Gastroesophageal sphincter (tissue), 4 donors: Measurements from ENCODE around the gene SIPA1L3. TPM values are rescaled to one million over a fixed set of nuclear protein-coding genes. Genes with fewer than 3 reads are reported as not detected.
"Not testable (repeated sequence)": the region's sequence is repeated elsewhere in the genome, so short reads cannot be mapped to it uniquely, and the experiment has no call there.

ENCODE experiments used
- ATAC-seq: fragments of 150-250 bp; one replicate; pipeline ENCODE4 v1.9.1; 2016; ENCODE audit warnings: mild to moderate bottlenecking, moderate library complexity
- H3K27ac ChIP-seq, 4 donors: fragments of 200-600 bp; sonication (generic) in 3 of 4; 1 replicate in 3 of 4; 2 replicates in 1 of 4; pipeline ENCODE4 v1.5.1; 2016 to 2019
- H3K27me3 ChIP-seq: fragments of 200-600 bp; sonication (generic); one replicate; pipeline ENCODE4 v1.5.1; 2019
- H3K36me3 ChIP-seq, 2 donors: fragments of 200-600 bp; sonication (generic); one replicate each; pipeline ENCODE4 v1.5.1; 2019; ENCODE audit warnings: control low read depth in 1 of 2
- H3K4me1 ChIP-seq, 3 donors: fragments of 200-600 bp; sonication (generic); 1 replicate in 2 of 3; 2 replicates in 1 of 3; pipeline ENCODE4 v1.5.1; 2016 to 2019; ENCODE audit warnings: control low read depth in 2 of 3
- H3K4me3 ChIP-seq, 2 donors: fragments of 200-600 bp; sonication (generic); one replicate each; pipeline ENCODE4 v1.5.1; 2019; ENCODE audit warnings: mild to moderate bottlenecking in 1 of 2, moderate library complexity in 1 of 2
- H3K9me3 ChIP-seq, 3 donors: fragments of 200-600 bp; sonication (generic); one replicate each; pipeline ENCODE4 v1.5.1; 2017 to 2019; ENCODE audit warnings: control low read depth in 2 of 3
- CTCF ChIP-seq, 4 experiments: fragments of 200-600 bp in 2 of 4; fragments of 450-650 bp in 2 of 4; sonication (generic) in 1 of 4; IDR thresholded peaks; one replicate each; pipeline ENCODE4 v1.5.1; 2017 to 2019; ENCODE audit warnings: antibody characterized with exemption in 4 of 4, mild to moderate bottlenecking in 2 of 4, moderate library complexity in 2 of 4
- EP300 ChIP-seq: sonication (generic); formaldehyde crosslinking; IDR thresholded peaks from one replicate; pipeline ENCODE4 v1.6.1; 2017; ENCODE audit warnings: antibody characterized with exemption, mild to moderate bottlenecking
- POLR2A ChIP-seq, 2 donors: fragments of 450-650 bp; IDR thresholded peaks; one replicate each; pipeline ENCODE4 v1.6.1; 2017; ENCODE audit warnings: antibody characterized with exemption in 2 of 2, mild to moderate bottlenecking in 2 of 2, moderate library complexity in 1 of 2
- POLR2AphosphoS5 ChIP-seq: sonication (generic); formaldehyde crosslinking; IDR thresholded peaks from one replicate; pipeline ENCODE4 v1.6.1; 2017; ENCODE audit warnings: antibody characterized with exemption
- WGBS, 2 donors: methylation state at CpG; one replicate each; pipeline ENCODE4 v1.1.5; 2018; ENCODE audit warnings: low coverage in 1 of 2; 5-methylcytosine and 5-hydroxymethylcytosine counted together
- total RNA-seq, 4 donors: library from RNA; depleted of rRNA; stranded (reverse); fragments of >200 nt; gene quantifications; one replicate each; pipeline ENCODE4 v1.1.0, GENCODE V29; 2016

SIPA1L3 gene
- 10 to 100 TPM in 2 of 4 donors, 1 to 10 TPM in 2; 5.9 to 20.2 (median 11.8) TPM for total RNA-seq

- TF ChIP-seq POLR2A (IDR thresholded peaks at IDR 0.05) = peak in 1 of 2 donors; percentile 50
- no peak for TF ChIP-seq POLR2AphosphoS5
Measured at GRCh38 chr19:37906869-37907734, at the start of gene SIPA1L3. SIPA1L3 (plus strand) TSS chr19:37907208; CDS start chr19:38081566, 174,358 bp downstream.

GRCh38 chr19:37864501-37864900, 42.5 kb upstream of the SIPA1L3 start:
- H3K4me3 ChIP-seq = no peak overlapping the region
- TF ChIP-seq POLR2A (IDR thresholded peaks at IDR 0.05) (no peak), CTCF (IDR thresholded peaks at IDR 0.05) (no peak), POLR2AphosphoS5 (no peak), EP300 (no peak)
- 89 to 95% methylated on average over 3 of the region's 3 CpGs for WGBS, 2 donors
- no peak overlapping the region for H3K27ac ChIP-seq
- no peaks in the 10 kb centered on the region for H3K27me3 ChIP-seq
- H3K36me3 ChIP-seq = no peaks in the 10 kb centered on the region
- H3K4me1 ChIP-seq = no peaks in the 10 kb centered on the region
- no peaks in the 10 kb centered on the region for H3K9me3 ChIP-seq
- no peak for ATAC-seq

More at GRCh38 chr19:37906869-37907734, at the start of gene SIPA1L3:
- ATAC-seq = peak; percentile 99
- H3K27ac ChIP-seq = peak within 1 kb of the TSS in 3 of 4 donors; percentile 65 to 84 (median 81)
- WGBS, 2 donors = 0% methylated on average over 2 to 10 of the region's 95 CpGs
- no peaks in the 10 kb centered on the region for H3K9me3 ChIP-seq
- peak within 1 kb of the TSS; percentile 83 to 99 for H3K4me3 ChIP-seq
- no peaks in the 10 kb centered on the region for H3K36me3 ChIP-seq
- no peaks in the 10 kb centered on the region for H3K27me3 ChIP-seq
- H3K4me1 ChIP-seq = peaks cover 0 to 20% (median 6%) of the 10 kb centered on the region in 3 donors

- not testable (repeated sequence) for H3K27me3 ChIP-seq, ATAC-seq, H3K27ac ChIP-seq, H3K36me3 ChIP-seq, H3K4me3 ChIP-seq, H3K4me1 ChIP-seq, H3K9me3 ChIP-seq
- 60 to 76% methylated on average over 1 to 2 of the region's 9 CpGs for WGBS, 2 donors
Measured at GRCh38 chr19:37865930-37866329, 41.1 kb upstream of the SIPA1L3 start.

DNA sequence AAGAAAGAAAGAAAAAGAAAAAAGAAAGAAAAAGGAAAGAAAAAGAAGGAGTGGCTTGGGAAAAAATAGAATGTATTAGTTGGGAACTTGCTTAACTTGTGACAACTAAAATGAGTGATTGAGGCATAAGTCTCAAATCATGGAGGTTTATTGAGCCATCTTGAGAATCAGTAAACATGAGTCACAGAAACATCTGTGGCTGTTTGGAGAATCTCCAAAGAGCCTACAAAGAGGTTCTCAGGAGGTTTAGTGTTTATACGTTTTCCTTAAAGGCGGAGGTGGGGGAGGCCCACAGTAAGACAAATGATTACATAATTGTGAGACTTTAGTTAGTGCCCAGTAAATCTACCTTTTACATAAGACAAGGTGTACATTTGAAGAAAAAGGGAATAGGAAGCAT, 39.2 kb upstream of the SIPA1L3 start:
- peaks cover 11% of the 10 kb centered on the region for H3K27me3 ChIP-seq
- no peak overlapping the region for H3K27ac ChIP-seq
- H3K36me3 ChIP-seq = no peaks in the 10 kb centered on the region
- no peak overlapping the region for H3K4me3 ChIP-seq
- H3K9me3 ChIP-seq = peaks cover 0 to 9% (median 0%) of the 10 kb centered on the region in 3 donors
- no peak for TF ChIP-seq POLR2A (IDR thresholded peaks at IDR 0.05)
- TF ChIP-seq POLR2AphosphoS5 = no peak
- no peak for TF ChIP-seq CTCF (IDR thresholded peaks at IDR 0.05)
- TF ChIP-seq EP300 = no peak
- H3K4me1 ChIP-seq = no peaks in the 10 kb centered on the region
- no peak for ATAC-seq
- WGBS, 2 donors = 6 to 36% methylated on average over 2 of the region's 2 CpGs

GRCh38 chr19:37869766-37870340, 37.2 kb upstream of the SIPA1L3 start:
- TF ChIP-seq POLR2A (IDR thresholded peaks at IDR 0.05) = no peak
- no peak for TF ChIP-seq CTCF (IDR thresholded peaks at IDR 0.05)
- TF ChIP-seq POLR2AphosphoS5 = no peak
- TF ChIP-seq EP300 = no peak
- no peaks in the 10 kb centered on the region for H3K4me1 ChIP-seq
- no peak for ATAC-seq
- no peak overlapping the region for H3K4me3 ChIP-seq
- peaks cover 12% of the 10 kb centered on the region for H3K27me3 ChIP-seq
- no peak overlapping the region for H3K27ac ChIP-seq
- no peaks in the 10 kb centered on the region for H3K36me3 ChIP-seq
- peaks cover 0 to 9% (median 0%) of the 10 kb centered on the region in 3 donors for H3K9me3 ChIP-seq
- WGBS, 2 donors = 51 to 63% methylated on average over 4 of the region's 4 CpGs
